Activated T-helper 9 cell treated with anti-CD3 and anti-CD28 coated beads, Interleukin-2, amount 50 U/mL, for 16 hours (primary cell): ENCODE data around the gene CTNND2.

Source experiments
- DNase-seq: peaks from one replicate; pipeline ENCODE4 v3.0.0-alpha.2; 2020; ENCODE audit warnings: low read depth

The CTNND2 gene

DNA sequence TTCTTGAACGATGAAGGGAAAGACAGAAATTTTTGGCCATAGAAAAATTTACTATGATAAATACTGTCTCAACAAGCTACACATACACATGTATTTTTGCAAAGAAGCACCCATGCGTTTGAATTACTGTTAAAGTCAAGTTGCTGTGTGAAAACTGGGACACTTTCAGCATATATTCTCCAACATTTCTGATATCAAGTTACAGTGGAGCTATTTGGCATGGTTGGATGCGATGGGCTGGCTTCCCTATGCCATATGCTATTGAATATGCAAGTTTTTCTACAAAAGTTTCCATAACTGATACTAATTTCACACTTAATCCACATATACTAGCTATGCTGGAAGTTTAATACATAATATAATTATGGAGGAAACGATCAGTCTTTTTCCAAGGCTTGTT lies 381.4 kb downstream of the CTNND2 start:
- DNase-seq, result no peak

DNA sequence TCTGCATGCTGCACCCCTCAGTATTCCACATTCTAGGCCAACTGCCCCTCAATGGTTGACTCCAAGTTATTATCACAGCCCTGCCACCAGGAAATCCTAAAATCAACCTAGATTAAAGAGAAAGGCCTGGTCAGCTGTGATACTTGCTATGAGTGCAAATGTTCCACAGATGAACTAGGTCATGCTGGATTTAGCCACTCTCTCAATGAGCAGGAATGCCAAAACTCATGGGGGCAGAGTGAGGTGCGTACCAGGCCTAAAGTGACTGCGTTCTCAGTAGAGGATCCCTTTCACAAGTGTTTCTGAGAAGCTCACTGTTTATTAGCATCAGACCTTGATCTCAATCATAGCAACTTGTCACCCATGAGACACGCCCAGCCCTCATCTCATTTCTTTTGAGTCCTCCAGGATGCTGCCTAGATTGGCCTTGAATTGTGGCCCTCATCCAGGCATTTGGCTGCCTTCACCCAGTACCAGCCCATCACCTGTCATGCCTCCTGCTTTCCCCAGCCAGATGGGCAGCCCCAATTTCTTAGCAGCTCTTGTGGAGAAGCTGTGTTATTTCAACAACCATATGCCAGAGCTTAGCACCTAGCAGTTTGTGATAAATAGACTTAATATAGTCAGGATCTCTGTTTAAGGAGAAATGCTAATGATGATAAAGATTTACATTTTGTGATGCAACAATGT lies 383.9 kb downstream of the CTNND2 start:
- DNase-seq, result no peak

DNA sequence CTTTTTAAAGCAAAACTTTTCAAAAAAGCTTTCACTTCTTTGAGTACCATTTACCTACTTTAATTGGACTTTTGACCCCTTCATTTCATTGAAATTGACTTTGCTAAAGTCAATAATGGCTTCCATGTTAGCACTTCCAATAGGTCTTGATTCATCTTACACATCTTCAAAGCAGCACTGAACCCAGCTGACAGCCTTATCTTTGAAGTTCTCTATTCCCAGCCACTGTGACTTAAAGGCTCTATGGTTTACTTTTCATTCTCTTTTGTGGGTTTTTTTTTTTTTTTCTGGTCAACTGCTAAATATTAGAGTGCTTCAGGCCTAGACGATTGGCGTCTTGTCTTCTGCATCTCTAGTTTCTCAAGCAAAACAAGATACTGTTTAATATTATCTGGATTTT lies 385.0 kb downstream of the CTNND2 start:
- no peak for DNase-seq

DNA sequence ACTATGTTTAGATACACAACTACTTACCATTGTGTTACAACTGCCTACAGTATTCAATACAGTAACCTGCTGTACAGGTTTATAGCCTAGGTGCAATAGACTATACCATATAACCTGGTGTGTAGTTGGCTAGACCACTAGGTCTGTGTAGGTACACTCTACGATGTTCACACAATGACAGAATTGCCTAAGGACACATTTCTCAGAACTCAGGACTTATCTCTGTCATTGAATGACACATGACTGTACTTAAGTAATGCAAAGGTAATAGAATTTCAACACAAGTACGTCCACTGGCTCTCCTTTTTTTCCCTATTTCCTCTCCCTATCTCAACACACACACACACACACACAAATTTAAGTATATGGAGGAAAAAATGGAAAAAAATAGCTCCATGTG lies 385.6 kb downstream of the CTNND2 start:
- DNase-seq, result no peak

DNA sequence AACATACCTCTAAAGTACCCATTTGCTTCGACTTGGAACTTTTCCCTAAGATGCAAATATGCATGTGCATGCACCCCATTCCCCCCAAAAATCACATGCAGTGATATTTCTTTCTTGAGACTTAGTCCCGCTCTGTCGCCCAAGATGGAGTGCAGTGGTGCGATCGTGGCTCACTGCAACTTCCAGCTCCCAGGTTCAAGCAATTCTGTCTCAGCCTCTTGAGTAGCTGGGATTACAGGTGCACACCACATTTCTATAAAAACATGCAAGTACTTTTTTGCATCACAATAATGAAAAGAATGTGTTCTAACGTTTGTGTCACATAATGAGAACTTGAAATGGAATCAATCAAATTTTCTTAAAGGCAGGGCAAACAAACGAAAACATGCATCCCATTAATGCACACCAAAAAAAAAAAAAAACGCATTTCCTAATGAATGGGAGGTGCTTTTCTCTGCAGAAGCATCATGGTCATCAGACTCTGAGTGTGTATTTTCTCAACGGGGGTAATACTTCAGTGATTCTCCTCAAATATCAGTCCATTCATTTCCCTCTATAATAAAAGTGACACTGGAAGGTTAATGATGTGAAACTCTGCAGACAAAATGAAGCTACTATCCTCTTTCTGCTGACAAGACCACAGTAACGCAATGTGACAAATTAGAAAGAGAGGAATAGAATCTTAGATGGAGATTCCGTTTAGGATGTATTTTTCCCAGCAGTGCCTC lies 389.4 kb downstream of the CTNND2 start:
- no peak for DNase-seq

DNA sequence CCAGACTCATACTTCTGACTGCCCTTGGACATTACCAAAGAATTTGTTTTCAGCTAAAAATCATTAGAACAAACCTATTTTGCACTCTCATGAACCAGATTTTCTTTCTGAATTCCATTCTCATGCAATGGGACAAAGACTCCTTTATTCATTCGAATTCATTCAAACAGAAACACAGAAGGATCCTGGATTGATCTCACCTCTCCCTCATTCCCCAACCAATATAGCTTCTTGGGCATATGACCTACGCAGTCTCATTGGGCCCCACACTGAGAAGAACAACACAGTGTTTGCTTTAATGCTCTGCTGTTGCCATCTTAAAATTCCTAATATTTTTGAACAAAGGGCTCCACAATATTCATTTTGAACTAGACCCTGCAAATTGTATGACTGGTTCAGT lies 392.4 kb downstream of the CTNND2 start:
- DNase-seq, result no peak

DNA sequence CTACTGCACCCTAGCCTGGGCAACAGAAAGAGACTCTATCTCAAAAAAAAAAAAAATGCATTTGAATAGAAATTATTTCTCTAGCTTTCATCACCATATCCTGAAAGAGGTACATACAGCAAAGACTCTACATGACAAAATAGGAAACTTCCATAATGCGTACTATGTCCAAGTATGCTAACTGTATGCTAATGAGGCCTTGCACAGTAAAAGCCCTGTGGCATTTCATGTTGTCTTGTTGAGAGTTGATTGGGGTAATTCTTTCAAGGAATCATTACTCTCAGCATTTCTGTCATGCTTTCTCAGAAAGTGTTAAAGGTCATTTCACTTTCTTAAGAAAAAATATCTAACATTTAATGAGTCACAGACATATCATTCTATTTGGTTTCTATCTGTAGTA lies 393.4 kb downstream of the CTNND2 start:
- no peak for DNase-seq

DNA sequence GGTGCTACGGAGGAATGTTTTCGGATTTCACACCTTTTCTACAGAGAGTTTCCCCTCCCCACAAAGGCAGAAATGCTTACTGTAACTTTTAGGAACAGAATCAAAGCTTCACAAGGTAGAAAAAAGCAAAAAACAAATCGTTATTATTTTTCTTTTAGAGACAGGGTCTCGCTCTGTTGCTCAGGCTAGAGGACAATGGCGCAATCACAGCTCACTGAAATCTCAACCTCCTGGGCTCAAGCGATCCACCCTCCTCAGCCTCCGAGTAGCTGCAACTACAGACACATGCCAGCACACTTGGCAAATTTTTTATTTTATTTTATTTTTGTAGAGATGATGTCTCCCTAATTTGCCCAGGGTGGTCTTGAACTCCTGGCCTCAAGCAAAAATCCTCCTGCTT lies 394.5 kb downstream of the CTNND2 start:
- no peak for DNase-seq

DNA sequence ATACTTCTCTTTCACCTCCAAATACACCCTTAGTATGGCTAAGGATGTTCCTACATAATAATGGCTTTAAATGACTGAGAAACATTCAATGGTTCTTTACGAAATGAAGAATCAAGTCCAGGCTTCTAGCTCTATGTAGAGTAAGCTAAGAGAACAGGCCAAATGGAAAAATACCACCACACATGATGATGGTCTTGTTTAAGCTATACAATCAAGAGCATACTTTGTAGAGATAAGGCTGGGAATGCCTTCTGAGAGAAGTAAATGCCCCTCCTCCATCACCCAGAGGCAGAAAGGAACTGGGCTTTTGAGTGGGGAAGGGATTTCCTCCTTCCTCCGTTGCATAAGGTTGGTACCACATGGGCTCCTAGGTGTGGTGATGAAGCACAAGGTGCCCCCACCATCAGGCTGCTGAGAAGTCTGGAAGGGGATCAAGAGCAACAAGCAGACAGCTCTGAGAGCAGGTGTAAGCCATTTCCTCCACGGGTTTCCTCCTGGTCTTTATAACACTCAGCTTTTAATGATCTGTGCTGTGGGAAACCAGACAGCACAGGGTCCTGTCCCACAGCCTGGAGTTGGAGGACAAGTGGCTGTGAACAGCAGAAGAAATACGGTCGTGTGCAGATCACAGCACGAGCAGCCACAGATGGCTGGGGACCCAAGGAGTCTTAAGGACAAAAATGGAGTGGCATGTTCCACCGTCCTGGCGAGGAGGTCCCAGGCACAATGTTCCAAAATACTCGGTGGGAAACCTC lies 396.9 kb downstream of the CTNND2 start:
- DNase-seq, result no peak

DNA sequence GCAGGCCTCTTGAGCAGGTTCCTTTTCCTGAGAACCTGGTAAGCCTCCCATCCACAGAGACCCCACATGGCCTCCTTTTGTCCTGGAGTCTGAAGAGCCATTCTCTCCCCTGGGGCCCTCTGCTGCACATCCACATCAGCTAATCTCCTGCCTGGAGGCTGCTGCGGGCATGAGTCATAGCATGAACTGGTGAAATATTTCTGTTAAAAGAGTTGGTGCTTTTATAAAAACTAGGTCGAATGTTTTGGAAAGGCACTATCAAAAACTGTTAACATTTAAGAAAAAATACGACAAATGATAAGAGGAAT lies 399.4 kb downstream of the CTNND2 start:
- no peak for DNase-seq

DNA sequence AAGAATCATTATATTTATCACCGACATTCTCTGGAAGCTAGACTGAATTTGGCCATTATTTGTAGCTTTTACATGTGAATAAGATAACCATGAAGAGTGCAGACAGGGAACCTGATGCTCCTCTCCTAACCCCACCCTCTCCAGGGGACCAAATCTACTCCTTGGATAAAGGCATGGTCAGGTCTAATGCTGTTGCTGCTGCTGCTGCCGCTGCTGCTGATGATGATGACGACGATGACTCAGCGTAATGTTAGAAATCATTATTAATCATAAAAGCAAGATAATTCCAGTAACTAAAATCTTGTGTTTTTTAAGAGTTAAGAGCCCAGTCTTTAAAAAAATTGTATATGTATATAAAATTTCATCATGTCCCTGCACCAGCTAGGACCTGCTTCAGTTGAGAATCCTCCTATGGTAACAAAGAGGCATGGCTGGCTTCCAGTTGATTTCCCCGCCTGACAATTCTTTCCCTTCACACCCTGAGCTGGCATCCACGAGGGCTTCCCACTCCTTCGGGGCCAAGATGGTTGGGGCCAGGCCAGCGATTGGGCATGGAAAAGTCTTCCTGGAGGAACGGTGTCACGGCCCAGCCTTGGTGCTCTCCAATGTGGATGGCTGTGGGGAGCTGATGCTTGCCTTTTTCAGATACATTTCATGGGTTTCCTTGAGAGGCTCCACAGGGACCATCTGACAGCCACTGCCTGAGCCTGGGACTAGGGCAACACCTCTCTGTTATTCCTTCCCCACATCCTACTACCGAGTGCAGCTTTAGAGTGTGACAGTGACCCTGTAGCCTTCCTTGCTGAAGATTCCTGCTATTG lies 400.0 kb downstream of the CTNND2 start:
- no peak for DNase-seq

DNA sequence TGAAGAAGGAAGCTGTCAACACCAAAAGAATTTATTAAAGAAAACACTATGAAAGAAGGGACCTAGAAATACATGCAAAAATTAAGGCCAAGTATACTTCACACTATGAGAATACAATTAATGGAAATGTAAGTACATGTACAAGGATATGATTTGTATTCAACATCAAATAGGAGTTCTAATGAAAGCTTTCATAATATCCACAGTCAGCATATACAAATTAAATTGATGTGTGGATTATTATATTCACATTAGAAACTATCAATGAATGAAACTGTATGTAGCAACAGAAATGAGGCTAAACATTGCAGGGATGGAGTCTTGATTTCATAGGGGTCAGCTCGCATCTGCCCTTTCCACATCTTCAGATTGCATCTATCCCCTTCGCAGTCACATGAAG lies 401.5 kb downstream of the CTNND2 start:
- DNase-seq, result no peak

DNA sequence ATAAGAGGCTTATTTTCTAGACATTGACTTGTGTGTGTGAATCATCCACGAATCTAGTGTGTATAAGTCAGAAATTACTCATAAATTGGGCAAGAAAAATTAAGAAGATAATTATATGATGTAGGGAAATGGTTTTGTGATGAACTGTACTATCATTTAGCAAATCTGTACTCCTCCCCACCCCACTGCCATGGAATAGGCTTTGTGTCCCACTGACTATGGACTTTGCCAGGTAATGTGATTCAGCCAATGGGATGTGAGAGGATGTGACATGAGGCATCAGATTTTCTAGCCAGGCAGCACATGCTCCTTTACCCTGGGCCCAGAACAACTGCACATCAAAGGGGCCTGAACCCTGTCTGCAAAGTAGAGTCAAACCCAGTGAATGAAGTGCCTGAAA lies 406.6 kb downstream of the CTNND2 start:
- no peak for DNase-seq

DNA sequence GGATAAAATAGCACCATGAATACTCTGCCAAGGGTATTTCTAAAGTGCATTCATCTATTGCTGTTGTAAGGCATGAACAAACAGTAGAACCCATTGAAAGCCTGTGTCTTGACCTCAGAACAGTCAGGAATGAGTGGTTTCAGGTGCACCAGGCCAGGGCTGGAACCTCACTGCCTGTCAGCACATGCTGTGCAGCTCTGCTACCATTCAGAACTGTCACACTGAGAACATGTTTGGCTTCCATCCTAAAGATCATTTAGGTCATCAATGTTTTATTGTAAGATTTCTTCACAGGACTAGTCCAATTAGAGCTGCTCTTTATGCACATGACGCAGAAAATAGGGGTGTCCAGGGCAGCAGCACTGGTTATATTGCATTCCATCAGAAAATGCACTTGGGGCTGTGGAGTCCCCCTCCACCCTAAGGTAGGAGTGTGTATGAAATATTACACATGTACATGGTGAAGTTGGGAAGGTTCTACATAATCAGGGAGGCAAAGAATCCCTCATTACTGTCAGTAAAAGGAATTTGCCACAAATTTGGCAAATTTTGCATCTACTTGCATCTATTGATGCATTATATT lies 408.0 kb downstream of the CTNND2 start:
- no peak for DNase-seq

DNA sequence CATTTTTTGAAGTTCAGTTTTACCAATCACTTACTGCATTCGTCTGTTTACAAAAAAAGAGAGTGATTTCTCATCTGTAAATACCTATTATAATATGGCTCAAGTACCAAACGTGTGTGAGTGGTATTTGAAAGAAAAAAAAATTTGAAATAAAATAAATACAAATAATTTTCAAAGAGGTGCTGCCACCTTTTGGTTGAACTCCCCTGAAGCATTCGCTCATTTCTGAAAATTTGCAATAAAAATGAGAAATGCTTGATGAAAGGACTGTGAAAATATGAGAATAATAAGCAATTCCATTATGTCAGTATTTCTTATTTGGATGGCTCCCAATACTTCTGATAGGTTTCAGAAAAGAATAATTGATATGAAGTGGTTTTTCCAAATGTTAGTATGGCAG lies 409.9 kb downstream of the CTNND2 start:
- DNase-seq, result no peak

DNA sequence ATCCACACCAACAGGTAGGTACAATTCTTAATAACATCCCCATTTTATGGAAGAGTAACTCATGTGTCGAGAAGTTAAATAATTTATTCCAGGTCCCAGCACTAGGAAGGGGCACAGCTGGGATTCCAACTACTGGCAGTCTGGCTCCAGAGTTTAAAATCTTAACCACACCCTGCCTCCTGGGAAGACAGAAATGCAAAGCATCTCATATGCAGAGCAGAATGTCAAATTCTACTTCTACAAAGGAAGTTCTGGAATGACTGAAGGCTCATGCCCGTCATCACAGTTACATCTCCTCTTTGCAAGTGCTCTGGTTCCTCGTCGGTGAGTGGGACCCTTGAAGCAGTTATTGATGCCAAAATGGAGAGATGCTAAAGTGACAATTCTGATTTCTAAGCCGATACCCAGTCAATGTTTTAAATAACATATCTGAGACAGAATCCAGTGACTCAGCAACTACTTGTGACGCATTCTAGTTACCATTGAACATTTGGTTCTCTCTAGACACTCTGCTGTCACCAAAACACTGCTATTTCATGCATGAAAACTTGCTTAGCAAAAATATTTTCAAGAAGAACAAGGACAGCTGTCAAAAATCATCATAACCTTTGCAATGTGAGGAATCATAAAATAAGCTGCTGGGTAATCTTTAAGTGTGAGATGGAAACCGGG lies 412.7 kb downstream of the CTNND2 start:
- no peak for DNase-seq

DNA sequence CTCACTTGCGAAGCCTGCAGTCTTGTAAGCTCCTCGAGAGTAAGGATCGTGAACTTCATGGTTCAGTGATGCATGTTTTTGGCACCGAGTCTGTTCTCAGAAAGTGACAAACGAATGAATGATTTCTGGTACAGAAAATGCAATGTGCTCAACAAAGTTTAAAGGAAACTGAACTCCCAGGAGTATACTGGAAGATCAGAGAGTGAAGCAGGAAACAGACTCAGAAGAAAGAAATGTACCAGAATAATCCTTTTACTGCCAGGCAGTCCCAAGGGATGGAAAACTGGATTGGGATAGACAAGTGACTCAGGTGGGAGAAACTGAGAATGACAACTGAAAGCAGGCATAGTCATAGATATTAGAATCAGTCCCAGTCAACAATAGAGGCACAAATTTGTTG lies 420.6 kb downstream of the CTNND2 start:
- no peak for DNase-seq

DNA sequence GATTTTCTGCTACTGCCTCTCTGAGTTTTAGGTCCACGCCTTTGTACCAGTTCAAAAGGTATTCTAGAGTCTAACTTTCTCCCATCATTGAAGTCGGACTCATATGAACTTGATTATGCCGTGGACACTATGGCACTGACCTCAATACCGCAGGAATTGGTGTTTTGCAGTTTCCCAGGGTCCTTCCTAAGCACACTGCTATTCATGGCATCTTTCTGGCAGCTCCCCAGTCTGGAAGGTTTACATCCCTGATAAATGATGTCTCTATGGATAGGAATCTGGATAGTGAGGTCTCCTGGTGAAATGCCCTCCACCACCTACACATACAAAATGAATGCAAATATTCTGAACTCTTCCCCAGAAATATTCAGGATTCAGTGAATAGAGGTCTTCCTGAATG lies 422.2 kb downstream of the CTNND2 start:
- no peak for DNase-seq

DNA sequence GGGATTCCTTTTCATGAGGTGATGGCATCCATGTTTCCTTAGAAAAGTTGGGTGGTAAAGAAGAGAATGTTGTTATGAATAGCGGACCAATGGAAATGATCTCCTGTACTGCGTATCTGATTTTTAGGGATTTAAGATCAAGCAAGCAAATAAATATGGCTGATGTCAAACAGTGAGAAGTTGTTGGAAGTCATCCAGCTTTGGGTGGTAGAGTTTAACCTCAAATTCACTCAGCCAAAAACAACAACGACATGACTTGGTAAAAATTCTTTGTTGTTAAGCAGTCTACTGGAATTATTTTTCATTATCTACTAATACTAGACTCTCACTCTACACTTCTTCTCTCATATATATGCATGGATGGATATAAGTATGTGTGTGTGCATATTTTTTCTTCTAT lies 426.5 kb downstream of the CTNND2 start:
- no peak for DNase-seq

DNA sequence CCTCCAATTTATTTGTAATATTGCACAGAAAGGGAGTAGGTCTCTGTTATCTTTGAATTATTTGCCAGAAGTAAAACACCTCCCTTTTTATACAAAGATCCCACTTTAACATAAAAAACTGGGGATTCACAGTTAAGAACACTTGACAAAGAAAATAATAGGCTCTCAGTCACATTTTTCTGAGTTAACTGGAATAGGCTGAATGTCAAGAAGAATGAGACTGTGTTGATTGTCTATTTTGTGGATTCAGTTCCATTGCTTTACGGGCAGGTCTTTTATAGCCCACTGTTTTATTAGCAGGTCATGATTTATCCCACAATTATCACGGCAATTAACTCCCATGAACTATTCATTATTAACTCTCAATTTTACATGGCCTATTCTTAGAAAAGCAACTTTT lies 427.4 kb downstream of the CTNND2 start:
- DNase-seq, result no peak

DNA sequence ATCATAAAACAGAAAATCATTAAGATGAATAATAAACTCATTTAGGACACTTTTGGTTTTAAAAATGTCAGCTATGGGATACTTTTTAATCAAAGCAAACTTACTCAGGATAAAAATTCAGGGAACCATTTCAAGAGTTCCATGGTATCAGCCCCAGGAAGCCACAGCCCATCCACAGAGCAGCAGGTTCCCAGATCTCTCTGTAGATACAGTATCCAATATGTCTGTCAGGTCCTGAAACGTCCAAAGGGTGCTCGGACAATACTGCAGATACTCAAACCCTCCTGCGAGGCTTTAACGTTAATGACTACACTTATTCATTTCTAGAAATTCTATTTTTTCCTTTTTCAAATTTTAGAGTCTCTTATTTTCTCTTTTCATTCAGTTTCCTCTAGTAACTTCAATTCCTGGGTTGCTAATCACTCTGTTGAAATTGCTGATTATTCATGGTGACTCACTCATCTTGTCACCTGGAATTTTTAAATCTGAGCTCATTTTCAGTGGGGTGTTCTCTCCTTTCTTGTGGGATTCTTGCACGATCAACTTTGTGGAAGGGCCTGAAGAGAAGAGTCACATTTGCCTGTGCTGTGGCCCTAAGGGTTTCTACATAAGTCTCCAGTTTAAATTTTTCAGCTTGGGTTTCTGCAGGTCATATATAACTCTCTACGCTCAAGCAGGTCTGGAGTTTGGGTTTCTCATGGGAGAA lies 435.8 kb downstream of the CTNND2 start:
- no peak for DNase-seq
